GM19463 (cell line): Measurements from ENCODE around the gene SNRPD3.

Experiments
- ATAC-seq: cut with Tn5 transposase; IDR thresholded peaks from one replicate; pipeline ENCODE4 v1.9.1; 2021; ENCODE audit warnings: mild to moderate bottlenecking, moderate library complexity; ENCODE audit not compliant: unreplicated experiment

The SNRPD3 gene

DNA sequence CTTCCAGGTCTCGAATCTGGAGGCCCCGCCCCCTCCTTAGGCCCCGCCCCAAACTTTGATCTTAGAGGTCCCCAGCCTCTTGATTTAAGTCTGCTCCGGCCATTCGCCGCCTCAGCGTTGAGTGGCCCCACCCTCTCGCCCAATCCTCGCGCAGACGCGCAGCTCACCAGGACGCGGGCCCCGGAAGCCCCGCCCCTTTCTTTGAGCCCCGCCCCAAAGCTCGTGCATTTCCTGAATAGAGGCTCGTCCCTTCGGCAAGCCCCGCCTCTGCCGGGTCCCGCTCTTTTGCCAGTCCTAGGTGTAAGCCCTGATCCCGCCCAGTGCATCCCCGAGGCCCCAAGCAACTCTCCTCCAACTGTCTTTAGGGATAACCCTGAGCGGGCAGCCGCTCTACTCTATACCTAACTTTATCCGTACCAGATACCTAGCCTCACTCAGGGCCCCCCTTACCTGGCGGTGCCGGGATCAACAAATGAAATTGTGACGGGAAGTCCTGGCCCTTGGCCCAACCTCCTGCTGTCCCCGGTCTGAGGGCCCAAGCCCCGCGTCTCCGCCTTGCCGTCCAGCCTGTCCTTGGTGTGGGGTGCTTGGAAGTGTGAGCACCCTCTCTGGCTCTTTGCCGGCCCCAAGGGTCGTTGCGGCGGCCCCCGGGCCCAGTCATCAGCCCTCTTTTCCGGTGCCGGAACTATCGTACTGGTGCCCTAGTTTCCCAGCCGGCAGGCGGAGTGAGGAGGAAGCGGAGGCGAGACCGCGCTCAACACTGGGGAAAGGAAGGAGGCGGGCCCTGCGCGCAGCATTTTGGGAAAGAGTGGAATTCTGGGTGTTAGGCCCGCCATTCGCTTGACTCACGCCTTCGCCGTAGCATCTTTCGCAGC lies at the start of gene SNRPD3:
Gene SNRPD3, plus strand, starts transcription at position 835 of the 875 bp plus-strand sequence. CDS start 1,676 bp downstream, outside the sequence.
- peak; percentile 72 for ATAC-seq

- no peak for ATAC-seq
These were observed 48.9 kb upstream of the SNRPD3 start for GRCh38 chr22:24506802-24507438.

GRCh38 chr22:24507716-24508115 lies 48.1 kb upstream of the SNRPD3 start:
- ATAC-seq: no peak

DNA sequence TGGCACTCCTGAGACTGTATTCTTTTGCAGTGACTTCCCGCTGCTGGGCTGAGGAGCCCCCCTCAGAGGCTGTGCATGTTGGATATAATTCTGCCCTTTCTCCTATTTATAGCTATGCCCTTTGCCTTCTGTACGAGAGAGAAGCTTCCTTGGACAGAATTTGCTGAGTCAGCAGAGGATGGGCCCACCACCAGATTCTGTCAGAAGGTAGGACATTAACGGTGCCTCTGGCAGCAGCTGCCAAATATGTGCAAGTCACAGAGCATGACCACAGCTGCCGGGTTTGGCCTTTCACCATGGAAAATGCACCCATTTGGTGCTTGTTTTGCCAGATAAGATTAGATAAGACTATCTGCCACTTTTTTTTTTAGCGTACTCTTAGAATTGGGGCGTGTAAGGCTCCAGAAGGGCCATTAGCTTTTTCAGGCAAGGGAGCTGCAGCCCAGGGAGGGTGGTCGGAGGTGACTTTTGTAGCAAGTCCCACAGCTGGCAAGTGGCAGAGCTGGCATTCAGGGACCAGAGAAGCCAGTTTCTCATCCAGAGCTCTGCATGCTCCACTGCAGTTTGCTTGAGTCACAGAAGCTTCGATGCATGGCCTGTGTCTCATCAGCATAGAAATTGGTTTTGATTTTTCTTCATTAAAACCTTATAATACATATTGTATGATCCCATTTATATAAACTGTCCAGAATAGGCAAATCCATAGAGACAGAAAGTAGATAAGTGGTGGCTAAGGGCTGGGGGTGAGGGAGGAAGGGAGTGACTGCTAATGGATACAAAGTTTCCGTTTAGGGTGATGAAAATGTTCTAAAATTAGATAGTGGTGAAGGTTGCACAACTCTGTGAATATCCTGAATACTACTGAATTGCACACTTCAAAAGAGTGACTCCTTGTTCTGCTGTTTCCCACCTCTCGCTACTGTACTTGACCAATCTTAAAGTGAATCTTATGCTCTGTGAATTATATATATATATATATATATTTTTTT lies 44.9 kb upstream of the SNRPD3 start:
- no peak for ATAC-seq

DNA sequence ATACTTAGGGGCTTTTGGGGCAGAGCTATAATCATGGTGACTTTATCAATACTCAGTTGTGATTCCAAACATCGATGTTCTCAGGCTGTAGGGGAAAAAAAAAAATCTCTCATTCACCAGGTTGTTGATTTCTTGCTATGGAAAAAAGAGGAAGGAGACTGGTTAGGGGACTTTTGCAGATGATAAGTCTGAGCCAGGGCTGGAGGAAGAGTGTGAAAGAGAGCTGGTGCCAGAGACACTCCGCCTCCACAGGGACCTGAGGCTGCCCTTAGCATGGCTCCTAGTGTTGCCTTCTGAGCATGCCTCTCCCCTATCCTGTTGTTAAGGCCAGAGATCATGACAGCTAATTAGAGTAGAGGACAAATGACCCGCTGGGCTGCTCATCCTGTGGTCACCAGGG lies 43.8 kb upstream of the SNRPD3 start:
- ATAC-seq: no peak

DNA sequence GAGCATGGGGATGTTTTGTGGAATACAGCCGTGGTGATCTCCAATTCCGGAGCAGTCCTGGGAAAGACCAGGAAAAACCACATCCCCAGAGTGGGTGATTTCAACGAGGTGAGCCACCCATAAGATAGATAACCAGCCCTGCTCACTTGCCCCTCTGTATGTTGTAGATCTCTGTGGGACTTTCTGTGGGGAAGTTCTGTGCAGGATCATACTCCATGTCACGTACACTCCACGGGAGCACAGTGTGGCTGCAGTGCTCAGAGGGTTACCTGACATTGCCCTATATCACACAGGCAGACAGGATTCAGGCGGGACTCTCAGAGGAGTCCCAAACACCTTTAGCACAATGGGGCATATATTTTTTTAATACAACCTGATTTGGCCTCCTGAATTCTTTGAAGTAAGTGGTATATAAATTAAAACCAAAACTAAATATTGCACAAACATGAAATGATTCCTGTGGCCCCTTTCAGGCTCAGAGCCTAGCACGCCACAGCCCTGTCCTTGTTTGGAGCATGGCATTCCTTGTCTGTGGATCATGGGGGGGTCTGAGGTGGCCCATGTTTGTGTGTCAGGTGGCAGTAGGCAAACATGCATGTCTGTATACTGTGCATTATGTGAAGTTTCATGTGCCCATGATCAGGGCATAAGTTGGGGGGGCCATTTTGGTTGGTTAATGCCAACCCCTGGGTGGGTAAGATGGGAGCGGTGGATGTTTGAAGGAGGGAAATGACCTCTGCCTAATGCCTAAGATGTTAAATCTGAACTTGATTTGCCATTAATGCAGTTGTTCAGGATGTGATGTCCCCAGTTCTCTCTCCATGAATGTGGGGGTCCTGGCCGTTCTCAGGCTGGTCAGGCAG lies 42.2 kb upstream of the SNRPD3 start:
- ATAC-seq: no peak

GRCh38 chr22:24514241-24515026 lies 41.4 kb upstream of the SNRPD3 start:
- ATAC-seq: no peak

- no peak for ATAC-seq
These were observed 40.8 kb upstream of the SNRPD3 start for GRCh38 chr22:24515027-24515338.

DNA sequence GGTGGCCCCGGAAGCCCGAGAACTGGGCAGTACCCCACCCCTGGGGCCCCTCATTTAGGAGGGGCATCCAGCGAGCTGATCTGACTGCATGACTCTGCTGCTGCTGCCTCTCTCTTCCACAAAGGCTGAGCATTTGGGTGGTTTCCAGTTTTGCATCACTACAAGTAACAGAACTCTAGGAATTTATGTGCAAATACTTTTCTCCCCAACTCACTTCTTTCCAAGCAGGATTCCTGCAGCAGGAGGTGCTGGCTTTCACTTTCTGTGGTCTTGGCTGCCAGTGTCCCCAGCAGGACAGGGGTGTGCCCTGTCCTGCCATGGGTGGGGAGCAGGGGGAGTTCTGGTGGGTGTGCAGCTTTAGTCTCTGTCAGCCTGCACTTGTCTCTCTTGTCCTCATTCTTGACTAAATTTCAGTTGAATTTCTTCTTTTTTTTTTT lies 39.5 kb upstream of the SNRPD3 start:
- no peak for ATAC-seq

GRCh38 chr22:24517446-24517845 lies 38.4 kb upstream of the SNRPD3 start:
- no peak for ATAC-seq

DNA sequence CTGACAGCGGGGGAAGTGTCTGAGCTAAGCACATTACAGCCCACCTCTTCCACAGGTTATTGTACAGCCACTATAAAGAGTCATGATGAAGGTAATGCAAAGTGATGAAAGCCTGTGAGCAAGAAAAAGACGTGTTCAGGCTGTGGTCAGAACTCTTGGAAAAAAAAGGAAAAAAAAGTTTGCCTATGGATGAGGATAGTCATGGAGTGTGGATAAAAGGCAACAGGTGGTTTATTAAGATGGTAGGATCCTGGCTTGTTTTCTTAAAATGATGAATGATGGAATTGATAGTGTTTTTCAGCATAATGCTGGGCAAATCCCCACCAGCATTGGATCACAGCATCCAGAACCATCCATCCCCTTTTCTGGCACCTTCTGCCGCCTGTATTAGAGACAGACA lies 37.6 kb upstream of the SNRPD3 start:
- no peak for ATAC-seq

DNA sequence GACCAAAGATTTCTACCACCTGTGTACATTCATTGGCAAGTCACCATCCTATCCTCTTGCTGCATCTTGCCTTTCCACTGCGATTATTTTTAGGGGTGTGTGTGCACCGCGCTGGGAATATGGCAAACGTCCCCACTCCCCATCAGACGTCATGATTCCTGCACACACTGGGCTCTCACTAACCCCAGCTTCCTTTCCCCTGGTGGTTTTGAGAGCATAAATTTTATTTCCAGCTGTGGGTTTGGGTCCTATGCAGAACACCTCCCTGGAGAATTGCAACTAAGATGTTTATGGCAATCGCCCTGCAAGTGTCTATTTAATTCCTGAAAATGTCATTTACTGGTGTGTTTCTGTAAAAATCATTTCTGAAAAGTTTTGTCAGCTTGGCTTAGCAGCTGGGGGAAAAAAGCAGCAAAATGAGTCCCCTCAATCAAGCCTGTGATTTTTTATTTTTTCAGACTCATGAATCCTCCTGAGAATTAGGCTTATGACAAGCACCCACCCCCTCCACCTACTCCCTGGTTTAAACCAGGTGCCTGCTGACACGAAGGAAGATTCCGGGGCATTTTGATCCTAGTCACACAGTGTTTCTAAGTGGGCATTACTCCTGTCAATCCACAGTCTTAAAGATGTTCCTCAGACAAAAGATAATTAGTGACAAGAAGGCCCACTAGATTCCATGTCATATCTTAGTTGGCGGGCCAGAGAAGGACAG lies 36.9 kb upstream of the SNRPD3 start:
- ATAC-seq: no peak

DNA sequence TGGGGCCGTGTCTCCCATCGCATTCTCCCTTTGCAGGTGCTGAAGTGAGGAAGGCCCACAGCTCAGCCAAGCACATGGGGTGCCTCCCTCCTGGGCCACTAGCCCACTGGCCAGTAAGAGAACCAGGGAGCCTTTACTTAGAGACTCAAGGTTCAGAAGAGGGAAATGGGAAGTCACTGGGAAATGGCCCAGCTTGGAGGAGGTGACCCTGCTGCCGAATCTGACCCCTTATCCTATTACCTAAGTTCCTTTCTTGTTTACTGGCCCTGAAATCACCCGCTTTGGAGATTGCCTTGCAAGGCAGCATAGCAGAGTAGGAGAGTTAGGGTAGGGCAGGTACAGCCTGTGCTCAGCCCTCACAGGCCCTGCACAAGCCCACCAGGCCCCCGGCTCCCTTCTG lies 36.3 kb upstream of the SNRPD3 start:
- no peak for ATAC-seq

DNA sequence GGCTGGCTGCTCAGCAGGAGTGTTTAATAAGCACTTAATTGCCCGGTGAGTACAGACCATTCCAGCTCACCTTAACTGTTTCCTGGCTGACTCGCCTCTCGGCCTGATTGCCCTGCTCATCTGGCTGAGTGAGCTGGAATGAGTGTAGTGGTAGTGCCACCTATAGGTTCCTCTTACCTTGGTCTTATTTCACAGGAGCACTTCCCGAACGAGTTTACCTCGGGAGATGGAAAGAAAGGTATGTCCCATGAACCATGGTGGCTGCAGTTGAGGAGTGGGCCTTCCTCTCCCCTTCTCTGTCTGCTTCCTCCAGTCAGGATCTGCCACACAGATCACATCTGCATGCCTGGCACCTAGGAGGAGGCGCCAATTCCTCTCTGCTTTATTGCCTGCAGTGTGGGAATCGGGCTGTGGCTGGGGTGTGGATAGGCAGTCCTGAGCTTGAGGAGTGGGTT lies 34.0 kb upstream of the SNRPD3 start:
- peak; percentile 48 for ATAC-seq

DNA sequence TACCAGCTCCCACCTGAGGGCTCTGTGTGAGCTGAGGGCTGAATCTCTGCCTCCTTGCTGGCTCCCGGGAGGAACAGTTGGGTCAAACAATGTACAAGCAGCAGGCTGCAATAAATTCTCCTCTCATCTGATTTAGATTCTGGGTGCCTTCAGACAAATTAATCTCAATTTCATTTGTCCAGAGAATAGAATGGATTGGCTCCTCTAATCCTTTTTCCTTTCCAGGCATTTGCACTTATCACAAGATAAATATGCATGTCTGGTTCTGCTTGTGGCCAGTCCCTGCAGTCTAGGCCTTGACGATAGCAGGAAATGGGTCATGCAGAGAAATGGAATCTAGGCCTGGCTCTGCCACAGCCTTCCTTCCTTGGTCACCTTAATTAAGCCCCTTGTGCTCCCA lies 31.9 kb upstream of the SNRPD3 start:
- no peak for ATAC-seq

- peak; percentile 71 for ATAC-seq
These were observed 30.3 kb upstream of the SNRPD3 start for GRCh38 chr22:24525416-24526037.

DNA sequence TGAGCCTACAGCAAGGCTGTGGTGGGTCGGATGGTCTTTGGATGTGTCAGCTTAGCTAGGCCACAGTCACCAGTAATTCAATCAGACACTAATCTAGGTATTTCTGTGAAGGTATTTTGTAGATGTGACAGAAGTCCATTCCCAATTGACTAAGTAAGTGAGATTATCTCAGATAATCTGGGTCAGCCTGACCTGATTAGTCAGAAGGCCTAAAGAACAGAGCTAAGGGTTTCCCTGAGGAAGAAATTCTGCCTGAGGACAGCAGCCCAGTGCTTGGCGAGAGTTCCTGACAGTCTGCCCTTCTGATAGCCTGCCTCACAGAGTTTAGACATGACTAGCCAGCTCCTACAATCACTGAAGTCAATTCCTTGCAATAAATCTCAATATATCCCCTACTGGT lies 29.6 kb upstream of the SNRPD3 start:
- ATAC-seq: no peak

DNA sequence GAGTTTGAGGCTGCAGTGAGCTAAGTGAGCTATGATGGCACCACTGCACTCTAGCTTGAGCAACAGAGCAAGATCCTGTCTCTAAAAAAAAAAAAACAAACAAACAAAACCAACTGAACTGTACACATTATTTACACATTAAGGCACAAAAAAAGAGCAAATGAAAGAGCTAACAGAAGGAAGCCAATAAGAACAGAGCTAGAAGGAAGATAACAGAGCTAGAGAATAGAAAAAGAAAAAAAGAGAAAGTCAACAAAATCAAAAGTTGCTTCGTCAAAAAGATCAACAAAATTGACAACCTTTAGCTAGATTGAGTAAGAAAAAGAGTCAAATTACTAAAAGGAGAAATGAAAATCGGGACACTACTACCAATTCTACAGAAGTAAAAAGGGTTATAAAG lies 25.9 kb upstream of the SNRPD3 start:
- no peak for ATAC-seq
